ENCODE results near the gene C1S. TPM values are rescaled to one million over a fixed set of nuclear protein-coding genes. Genes with fewer than 3 reads are reported as not detected.

C1S gene
- total RNA-seq, 1 donor from 2014 or later = 47.3 TPM

- peaks cover 14% of the 10 kb centered on the region for H3K36me3 Mint-ChIP-seq
- TF ChIP-seq, protein P1, sequence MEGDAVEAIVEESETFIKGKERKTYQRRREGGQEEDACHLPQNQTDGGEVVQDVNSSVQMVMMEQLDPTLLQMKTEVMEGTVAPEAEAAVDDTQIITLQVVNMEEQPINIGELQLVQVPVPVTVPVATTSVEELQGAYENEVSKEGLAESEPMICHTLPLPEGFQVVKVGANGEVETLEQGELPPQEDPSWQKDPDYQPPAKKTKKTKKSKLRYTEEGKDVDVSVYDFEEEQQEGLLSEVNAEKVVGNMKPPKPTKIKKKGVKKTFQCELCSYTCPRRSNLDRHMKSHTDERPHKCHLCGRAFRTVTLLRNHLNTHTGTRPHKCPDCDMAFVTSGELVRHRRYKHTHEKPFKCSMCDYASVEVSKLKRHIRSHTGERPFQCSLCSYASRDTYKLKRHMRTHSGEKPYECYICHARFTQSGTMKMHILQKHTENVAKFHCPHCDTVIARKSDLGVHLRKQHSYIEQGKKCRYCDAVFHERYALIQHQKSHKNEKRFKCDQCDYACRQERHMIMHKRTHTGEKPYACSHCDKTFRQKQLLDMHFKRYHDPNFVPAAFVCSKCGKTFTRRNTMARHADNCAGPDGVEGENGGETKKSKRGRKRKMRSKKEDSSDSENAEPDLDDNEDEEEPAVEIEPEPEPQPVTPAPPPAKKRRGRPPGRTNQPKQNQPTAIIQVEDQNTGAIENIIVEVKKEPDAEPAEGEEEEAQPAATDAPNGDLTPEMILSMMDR (IDR thresholded peaks at IDR 0.05; ENCODE audit: unreplicated experiment) = no peak
- no peak overlapping the region for H3K27ac Mint-ChIP-seq
- H3K4me3 Mint-ChIP-seq = no peak overlapping the region
- no peaks in the 10 kb centered on the region for H3K9me3 Mint-ChIP-seq
- no peak for DNase-seq (ENCODE audit: low spot score in 2 of 2, unreplicated experiment in 2 of 2)
- peaks cover 21% of the 10 kb centered on the region for H3K4me1 Mint-ChIP-seq
- no peaks in the 10 kb centered on the region for H3K27me3 Mint-ChIP-seq (ENCODE audit: low read depth)
Observed at GRCh38 chr12:7112041-7112440, 51.5 kb downstream of the C1S start.

- no peaks in the 10 kb centered on the region for H3K27me3 Mint-ChIP-seq (ENCODE audit: low read depth)
- H3K9me3 Mint-ChIP-seq = no peaks in the 10 kb centered on the region
- no peak for DNase-seq (ENCODE audit: low spot score in 2 of 2, unreplicated experiment in 2 of 2)
- H3K4me3 Mint-ChIP-seq = no peak overlapping the region
- H3K4me1 Mint-ChIP-seq = peaks cover 13% of the 10 kb centered on the region
- no peak overlapping the region for H3K27ac Mint-ChIP-seq
- TF ChIP-seq, protein P1 (IDR thresholded peaks at IDR 0.05; ENCODE audit: unreplicated experiment) = peak; percentile 90
- H3K36me3 Mint-ChIP-seq = peaks cover 14% of the 10 kb centered on the region
Observed at GRCh38 chr12:7113389-7113871, 52.9 kb downstream of the C1S start.

GRCh38 chr12:7114008-7114407 is 53.5 kb downstream of the C1S start:
- no peaks in the 10 kb centered on the region for H3K9me3 Mint-ChIP-seq
- peaks cover 14% of the 10 kb centered on the region for H3K36me3 Mint-ChIP-seq
- no peak overlapping the region for H3K27ac Mint-ChIP-seq
- no peak overlapping the region for H3K4me3 Mint-ChIP-seq
- H3K4me1 Mint-ChIP-seq = peaks cover 10% of the 10 kb centered on the region
- TF ChIP-seq, protein P1 (IDR thresholded peaks at IDR 0.05; ENCODE audit: unreplicated experiment) = no peak
- H3K27me3 Mint-ChIP-seq (ENCODE audit: low read depth) = no peaks in the 10 kb centered on the region
- DNase-seq (ENCODE audit: low spot score in 2 of 2, unreplicated experiment in 2 of 2) = no peak

DNA sequence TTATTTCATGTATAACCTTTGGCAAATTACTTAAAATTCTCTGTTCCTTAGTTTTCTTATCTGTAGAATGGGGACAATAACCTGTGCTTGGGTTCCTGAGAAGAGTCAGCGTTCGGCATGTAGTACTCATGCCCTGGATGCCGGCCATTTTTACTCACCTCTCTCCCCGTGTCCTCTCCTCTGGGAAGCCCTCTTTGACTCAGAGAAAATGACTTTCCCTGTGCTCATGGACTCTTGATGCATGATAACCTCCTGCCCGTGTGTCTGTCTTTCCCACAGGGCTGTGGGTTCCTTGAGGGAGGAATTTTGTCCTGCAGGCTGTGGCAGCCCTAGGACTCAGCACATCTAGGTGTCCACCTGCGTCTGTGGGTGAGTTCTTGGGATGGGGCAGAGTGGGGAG is 54.3 kb downstream of the C1S start:
- Mint-ChIP-seq H3K27me3 (ENCODE audit: low read depth) (no peaks in the 10 kb centered on the region), H3K9me3 (no peaks in the 10 kb centered on the region), H3K27ac (no peak overlapping the region), H3K36me3 (peaks cover 14% of the 10 kb centered on the region), H3K4me3 (no peak overlapping the region), H3K4me1 (peaks cover 5% of the 10 kb centered on the region)
- TF ChIP-seq, protein P1 (IDR thresholded peaks at IDR 0.05; ENCODE audit: unreplicated experiment) = no peak
- no peak for DNase-seq (ENCODE audit: low spot score in 2 of 2, unreplicated experiment in 2 of 2)

- Mint-ChIP-seq H3K36me3 (peaks cover 14% of the 10 kb centered on the region), H3K27me3 (ENCODE audit: low read depth) (no peaks in the 10 kb centered on the region), H3K4me3 (no peak overlapping the region), H3K9me3 (no peaks in the 10 kb centered on the region), H3K27ac (no peak overlapping the region), H3K4me1 (peaks cover 5% of the 10 kb centered on the region)
- no peak for DNase-seq (ENCODE audit: low spot score in 2 of 2, unreplicated experiment in 2 of 2)
- TF ChIP-seq, protein P1 (IDR thresholded peaks at IDR 0.05; ENCODE audit: unreplicated experiment) = no peak
Observed at GRCh38 chr12:7116196-7116595, 55.7 kb downstream of the C1S start.

- TF ChIP-seq, protein P1 (IDR thresholded peaks at IDR 0.05; ENCODE audit: unreplicated experiment) = no peak
- Mint-ChIP-seq H3K4me1 (peaks cover 5% of the 10 kb centered on the region), H3K36me3 (peaks cover 14% of the 10 kb centered on the region), H3K4me3 (no peak overlapping the region), H3K27me3 (ENCODE audit: low read depth) (no peaks in the 10 kb centered on the region), H3K9me3 (no peaks in the 10 kb centered on the region), H3K27ac (no peak overlapping the region)
- DNase-seq (ENCODE audit: low spot score in 2 of 2, unreplicated experiment in 2 of 2) = no peak
Observed at GRCh38 chr12:7116916-7117315, 56.4 kb downstream of the C1S start.
